Stimulated activated CD4-positive, alpha-beta T cell treated with anti-CD3 and anti-CD28 coated beads, TNF-alpha, amount 100 ng/mL, for 48 hours (primary cell): ENCODE results near the gene FHIT.
A peak's percentile ranks its signal among the peaks of the same experiment; 100 is the strongest.

Source experiments
- DNase-seq, 3 donors: peaks; one replicate each; pipeline ENCODE4 v3.0.0-alpha.2; 2020; ENCODE audit warnings: low read depth in 3 of 3

FHIT gene

DNA sequence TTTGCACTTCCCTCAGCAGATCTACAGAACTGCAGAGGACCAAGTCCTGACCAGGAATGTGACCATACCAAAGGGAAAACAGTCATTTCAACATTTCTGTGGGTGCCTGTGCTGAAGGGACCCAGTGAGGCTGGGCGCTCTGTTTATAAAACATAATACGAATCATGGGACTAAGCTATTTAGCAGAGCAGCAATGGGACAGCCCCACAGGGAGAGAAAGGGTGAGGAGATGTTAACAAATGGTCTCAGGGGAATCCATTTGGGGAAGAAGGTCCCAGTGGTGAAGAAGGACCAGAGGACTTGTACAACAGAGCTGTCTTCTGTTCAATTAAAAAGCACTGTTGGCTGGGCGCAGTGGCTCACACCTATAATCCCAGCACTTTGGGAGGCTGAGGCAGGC lies 1025.4 kb downstream of the FHIT start:
- no peak for DNase-seq

DNA sequence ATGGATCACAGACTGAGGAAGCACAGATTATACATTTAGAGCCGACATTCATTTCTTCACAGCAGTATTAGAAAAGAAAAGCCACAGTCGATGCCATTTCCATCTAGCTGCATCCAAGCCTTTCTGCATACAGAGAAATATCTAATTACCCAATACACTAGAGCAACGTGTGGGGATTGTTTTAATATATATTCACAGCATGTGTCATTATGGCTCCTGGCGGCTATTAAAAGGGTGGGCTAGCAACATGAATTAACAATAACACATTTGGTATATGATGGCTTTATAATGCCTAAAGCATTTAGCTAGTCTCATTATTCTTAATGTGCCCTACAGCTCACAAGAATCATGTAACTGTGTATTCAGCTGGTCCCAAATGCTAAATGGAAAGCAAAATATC lies 1030.5 kb downstream of the FHIT start:
- no peak for DNase-seq

DNA sequence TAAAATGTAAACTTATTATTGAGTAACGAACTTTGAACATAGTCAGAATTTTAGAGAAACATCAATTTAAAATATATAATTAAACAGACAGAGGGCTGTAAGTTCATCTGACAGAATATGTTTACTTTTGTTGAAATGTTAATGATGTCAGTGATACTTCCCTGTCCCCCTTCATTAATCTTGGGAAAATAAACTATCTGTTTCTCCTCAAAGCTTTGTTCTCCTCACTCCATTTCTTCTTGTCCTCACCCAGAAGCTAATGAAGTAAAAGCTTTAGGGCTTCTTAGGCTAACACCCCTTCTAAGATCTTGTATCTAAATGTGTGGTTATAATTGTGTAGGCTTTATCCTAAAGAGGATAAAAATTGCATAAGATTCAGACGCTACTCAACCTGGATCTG lies 1031.8 kb downstream of the FHIT start:
- DNase-seq = no peak

DNA sequence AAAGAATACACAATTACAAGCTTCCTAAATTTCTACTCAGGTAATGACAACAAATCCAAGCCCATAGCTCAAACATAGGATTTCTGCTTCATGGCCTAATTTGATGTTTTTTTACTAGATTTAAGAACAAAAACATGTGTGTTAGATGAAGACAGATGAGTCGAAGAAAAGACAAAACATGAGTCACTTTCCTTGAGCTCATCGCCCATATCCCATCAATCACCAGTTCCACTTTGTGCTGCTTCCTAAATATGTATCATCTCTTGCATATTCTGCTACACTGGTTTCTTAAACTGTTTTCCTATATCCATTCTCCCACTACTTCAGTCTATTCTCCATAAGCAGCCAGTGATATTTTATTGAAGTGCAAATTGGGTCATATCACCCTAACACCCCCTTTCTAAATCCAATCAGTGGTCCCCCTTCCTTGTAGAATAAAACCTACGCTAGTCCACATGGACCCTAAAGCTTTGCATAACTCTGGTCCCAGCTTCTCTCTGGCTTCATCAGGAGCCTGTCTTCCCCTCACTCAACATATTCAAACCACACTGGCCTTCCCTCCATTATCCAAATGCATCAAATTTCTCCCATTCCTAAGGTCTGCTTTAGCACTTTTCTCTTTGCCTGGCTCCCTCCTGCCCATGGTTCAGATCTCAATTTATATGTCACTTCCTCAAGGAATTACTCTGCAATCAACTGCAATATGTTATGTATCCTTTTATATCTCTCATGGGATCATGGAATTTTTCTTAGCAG lies 1033.9 kb downstream of the FHIT start:
- DNase-seq = no peak

DNA sequence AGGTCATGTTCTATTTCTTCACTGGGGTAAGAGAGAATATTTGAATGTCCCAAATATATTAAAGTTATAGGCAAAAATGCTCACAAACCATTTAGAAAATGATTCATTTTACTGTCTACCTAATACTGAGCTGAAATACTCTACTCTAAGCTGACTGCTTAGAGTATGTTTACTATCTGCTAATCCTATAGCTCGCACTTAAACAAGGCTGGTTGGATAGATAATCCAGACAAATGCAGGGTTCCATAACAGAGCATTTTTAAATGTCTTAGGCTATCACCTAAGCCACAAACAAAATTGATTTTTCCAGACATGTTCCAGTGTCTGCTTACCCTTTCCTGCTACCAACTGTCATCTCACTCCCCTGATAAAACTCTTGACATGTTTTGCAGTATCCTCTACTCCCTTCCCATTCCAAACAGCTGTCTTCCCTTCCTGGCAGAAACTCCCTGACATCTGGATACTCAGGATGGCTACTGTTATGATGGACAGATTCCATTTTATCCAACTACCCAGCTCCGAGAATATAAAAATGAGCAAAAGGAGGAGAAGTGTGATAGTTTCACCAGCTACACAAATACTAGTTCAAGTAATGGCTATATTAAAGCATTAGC lies 1034.7 kb downstream of the FHIT start:
- DNase-seq = no peak

DNA sequence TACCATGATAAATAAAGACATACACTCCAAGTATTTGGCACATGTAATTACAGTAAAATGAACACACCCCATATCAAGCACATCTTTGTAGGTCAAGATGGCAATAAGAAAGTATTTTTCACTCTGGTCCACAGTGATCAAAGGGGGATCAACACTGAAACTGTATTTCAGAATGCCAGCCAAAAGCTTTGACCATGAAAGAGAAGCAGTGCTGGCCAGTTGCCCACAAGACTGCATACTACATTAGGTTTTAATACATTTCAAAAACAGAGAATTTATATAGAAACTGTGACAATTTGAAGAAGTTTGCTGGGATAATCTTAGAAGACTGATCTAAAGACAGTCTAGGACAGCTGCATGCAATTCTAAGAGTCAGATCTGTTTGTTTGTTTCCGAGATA lies 1035.3 kb downstream of the FHIT start:
- DNase-seq = no peak

DNA sequence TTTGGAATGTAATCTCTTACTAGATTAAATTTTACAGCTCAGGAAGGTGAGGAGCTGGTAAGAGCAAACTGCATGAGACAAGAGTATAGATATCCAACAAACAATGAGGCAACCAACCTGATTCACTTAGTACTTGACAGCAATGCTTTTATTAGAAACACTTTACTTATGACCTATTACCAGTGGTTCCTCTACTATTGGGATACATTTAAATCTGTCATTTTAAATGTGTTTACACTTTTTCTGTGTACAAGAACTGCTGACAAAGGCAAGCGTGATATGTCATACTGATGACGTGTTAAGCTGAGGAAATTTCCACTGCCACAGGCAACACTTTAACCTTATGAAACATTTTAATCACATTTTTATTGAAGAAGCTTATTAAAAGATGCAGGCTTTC lies 1043.3 kb downstream of the FHIT start:
- no peak for DNase-seq

DNA sequence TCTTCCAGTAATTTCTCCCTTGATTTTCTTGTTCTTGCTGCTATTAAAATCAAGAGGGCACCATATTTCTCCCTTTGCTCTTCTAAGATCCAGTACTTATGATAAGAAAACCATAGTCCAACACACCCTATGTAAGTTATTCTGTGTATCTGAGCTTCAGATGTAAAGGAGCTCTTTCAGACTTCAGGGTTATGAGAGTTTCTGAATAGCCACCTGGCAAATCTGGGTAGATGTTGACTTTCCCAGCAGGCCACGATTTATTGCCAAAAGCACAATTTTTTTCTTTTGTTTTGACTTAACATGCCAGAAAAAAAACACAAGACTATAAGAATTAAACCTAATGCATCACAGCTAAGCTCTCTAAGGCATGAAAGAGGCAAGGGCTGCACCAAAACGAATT lies 1045.0 kb downstream of the FHIT start:
- DNase-seq = no peak

DNA sequence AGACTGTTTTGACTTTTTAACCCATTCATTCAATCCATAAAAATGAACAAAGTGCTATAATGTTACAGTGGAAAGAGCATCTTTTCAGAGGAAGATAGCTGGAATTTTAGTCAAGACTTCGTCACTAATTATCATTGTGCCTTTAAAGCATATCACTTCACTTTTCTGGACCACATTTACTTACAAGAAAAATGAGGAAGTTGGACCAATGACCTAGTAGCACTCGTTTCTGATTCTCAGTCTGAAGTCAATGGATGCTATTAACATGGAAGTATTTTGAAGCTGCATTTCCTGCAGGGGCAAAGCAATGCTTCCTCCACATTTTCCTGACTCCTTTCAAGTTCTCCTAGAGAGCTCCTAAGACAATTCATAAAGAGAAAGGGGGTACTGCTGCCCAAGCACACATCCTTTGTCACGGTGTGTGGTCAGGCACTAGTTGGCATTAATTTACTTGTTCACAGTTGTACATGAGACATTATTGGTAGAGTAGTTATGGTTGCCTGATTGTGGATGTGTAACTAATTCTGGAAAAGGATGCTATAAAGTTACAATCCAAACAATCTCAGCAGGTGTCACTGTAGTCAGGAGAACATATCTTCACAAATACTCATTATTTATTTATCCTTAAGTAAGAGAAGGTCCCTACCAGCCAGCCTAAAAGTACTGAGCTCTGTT lies 1049.1 kb downstream of the FHIT start:
- no peak for DNase-seq

DNA sequence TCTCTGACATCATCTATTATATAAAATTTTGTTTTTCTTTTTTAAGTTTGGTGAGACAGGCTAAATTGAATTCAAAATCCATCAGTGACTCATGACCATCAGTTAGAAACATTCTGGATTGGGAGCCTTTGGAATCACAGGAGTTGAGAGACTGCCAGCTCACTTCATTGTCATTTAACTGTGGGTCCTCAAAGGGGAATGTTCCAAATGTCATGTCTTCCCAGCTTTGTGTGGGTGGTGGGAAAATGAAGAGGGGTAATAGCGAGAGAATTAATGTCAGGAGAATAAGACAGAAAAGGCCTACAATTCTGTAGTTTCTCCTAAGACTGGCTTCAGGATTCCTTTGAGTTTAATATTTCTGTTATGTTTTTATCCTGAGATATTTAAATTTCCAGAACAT lies 1051.9 kb downstream of the FHIT start:
- DNase-seq = no peak

DNA sequence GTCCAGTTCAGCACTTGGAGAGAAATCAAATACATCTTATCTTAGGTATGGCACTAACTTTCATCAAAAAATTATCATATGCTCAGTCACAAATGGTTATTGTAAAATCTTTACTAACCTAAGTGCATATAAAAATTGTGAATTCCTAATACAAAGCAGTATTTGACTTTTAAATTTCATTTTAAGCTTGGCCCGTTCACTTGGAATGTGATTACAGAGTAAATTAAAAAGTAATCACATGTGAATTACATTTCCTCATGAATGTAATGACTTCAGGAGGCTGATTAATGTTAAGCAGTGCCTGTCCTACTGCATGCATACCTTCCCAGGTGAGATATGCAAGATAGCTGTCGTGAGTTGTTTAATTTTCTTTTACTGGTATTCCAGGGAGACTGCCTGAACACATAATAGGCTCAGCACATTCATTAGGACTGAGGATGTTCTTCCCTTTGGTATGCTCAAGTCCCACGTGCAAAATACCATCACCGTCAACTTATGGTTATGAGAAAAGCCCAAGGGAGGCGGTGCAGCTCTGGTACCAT lies 1053.0 kb downstream of the FHIT start:
- no peak for DNase-seq

DNA sequence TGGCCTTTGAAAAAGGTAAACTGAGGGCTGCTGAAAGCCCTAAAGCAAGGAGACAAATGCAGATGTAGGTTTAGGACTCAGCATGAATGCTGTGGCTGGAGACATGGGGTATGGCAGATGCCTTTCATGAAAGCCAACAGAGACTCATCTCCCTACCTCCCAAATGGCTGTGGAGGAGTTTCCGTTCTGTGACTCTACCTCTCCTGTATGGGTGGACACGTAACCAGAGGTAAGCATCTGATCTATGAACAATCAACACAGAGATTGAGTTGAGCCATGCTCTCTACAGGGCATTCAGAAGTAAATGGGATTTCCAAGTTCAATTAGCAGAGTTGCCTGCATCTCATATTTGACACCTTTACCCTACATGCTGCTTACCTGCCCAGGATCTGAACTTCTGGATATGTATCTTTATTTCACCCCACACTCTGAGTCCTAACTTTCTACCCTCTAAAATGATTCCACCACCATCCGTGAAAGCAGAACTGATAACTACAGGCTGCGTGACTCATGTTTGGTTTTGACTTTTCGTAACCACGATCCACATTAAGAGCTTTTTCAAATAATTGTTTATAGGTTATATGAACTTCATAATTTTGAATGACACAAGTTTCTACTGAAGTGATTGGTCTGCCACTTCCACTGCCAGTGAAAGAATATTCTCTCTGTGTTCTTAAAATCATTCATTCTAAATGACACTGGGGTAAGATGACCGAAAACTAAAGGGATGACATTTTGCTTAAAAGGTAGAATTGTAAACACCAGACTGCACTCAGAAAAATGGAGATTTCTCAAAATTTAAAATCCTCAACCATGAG lies 1058.7 kb downstream of the FHIT start:
- DNase-seq = peak in 2 of 3 donors; percentile 4 to 21

DNA sequence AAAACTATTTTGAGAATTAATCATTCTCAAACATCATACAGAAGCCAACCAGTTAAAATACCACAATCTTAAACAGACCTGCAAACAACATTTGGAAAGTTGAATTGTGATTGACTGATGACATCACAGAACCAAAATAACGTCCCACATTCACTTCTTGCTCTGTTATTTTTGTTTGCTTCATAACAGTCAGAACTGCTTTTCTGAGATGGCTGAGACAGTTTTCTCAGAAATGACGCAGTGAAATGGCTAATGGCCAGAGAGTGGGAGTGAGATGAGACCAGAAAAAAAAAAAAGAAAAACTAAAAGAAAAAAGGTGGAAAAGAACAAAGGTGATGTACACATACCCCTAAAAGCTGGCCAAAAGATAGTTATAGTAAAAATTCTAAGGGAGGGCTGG lies 1061.2 kb downstream of the FHIT start:
- DNase-seq = no peak

DNA sequence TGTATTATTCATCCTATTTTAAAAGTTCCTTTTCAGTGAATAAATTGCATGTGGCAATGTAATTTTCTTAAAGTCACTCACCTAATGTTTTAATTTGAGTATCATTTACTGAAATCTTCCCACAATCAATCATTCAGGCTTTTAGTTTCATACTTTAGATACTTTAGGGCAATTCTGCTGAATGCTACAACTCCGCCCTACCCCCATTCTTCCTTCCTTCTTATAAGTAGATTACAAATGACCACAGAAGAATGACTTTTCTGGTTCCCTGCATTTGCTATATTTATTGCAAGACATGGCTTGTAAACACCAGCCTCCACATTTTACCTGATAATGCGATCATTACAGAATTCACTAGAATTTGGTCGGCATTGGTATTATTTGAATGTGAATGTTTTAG lies 1061.9 kb downstream of the FHIT start:
- DNase-seq = no peak

DNA sequence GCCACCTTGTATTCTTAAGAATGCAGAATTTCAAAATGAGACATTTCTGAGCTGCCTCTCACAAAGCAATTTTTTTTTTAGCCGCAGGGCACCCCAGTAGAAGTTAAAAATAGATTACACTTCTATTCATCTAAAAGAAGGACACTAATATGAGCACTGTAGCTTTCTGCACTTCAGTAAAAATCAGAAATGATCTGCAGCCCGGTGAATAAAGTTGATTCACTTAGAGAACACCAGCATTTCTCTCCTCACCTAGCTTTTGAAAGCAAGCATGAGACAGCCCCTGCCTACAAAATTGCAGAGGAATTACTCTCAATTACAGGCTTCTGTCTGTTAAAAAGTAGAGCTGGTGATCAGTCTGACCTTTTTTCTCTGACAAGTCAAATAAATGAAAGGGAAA lies 1062.4 kb downstream of the FHIT start:
- DNase-seq = no peak

DNA sequence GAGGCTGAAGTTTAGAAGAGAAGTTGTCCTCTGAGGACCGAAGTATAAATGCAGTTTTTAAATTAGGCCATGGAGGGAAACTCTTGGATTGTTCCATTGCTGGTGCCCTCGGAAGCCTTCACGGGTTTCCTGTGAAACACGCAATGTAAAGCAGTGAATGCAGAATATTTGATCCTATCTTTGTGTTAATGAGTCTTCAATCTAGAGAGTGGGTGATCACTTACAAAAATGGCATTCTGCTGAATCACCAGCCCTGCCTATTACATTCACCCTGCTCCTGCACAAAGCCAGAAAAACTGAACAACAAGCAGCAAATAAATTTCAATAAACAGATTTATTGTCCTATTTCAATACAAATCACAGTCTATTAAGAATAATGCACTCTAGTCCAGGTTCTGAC lies 1063.9 kb downstream of the FHIT start:
- no peak for DNase-seq

DNA sequence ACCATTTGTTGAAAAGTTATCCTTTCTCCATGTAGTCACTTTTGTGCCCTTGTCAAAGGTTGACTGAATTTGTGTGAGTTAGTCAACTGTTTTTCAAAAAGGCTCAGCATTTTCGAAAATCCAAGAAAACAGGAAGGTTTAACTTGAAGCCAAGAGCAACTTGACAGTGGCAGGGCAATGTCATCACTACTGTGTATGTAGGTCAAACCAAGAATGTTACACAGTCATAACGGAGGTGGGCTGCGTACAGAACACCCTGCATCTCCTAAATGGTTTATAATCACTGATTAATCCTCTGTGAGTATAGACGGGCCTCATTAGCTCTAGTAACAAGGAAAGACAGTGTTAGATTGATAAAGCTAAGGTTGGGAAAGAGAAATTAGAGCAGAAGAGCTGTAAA lies 1064.9 kb downstream of the FHIT start:
- DNase-seq = no peak

DNA sequence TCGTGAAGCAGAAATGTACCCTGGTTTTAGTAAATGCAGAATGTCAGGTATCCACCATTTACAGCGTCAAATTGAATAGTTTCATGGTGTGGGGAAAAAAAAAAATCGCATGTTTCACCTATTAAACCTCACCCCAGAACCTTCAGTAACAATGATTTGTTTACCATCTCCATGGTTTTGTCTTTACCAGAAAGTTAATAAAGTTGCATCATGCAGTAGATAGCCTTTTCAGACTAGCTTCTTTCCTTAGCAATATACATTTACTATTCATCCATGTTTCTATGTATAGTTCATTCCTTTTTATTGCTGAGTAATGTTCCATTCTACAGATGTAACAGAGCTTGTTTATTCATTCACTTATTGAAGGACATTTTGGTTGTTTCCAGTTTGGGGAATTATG lies 1066.1 kb downstream of the FHIT start:
- DNase-seq = no peak

DNA sequence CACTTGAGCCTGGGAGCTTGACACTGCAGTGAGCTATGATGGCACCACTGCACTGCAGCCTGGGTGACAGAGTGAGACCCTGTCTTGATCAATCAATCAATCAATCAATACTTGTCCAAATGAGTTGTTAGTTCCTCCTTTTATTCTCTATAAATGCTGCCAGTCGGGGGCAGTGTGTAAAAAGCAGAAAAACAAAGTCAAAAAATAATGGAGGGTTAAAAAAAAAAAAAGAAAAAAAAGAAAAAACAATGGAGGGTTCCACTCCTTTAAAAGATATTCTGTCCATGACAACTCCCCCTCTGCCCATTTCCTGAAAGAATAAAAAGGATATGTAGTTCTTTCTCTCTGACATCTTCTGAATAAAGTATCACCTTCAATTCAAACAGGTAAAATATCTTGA lies 1068.6 kb downstream of the FHIT start:
- DNase-seq = no peak

DNA sequence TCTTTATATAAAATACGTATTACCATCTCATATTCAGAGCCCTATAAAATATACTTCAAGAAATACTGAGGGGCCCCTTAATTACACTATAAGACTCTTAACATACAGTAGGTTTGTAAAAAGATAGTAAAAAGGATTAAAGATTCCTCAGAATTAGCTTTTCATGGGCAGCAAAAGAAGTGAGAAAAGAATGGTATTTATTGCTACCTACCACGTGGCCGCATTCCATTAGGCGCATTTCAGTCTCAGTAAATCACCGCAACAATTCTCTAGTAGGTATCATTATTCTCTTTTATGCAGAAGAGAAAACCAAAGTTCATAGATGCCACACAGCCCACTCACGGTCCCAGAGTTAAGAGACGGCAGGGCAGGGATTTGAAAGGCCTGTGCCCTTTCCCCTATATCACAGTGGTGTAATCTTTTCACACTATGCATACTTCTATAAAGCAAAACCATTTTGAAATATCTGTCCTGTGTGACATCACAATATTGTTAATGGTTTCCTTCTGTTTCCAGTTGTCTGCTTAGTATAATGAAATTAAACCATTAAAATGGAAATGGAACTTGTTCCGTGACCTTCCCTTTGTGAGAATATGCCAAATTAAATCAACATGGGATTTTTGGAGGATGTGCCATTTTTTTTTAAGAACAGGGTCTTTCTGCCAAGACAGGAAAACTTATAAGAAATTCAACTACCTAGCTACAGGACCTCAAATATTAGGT lies 1072.2 kb downstream of the FHIT start:
- no peak for DNase-seq

DNA sequence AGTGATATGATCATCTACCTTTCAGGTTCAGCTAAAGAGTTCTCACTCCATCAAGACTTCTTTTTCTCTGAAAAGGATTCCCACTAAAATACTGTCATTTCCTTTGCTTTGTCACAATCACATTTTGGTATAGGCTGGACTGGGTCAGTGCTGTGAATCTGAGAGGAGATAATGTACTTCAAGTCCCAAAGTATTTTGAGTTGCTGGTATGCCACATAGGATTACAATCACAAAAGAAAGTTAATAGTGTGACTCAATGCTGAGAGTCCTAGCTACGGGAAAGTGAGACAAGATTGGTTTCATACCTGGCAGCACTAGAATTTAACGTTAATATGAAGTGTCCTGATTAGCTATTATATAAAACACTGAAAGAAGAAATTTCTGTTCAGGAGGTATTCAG lies 1073.5 kb downstream of the FHIT start:
- DNase-seq = no peak
